ENCODE measurements around the gene HES4.
A peak's percentile ranks its signal among the peaks of the same experiment; 100 is the strongest.
"Not testable (repeated sequence)": the region's sequence is repeated elsewhere in the genome, so short reads cannot be mapped to it uniquely, and the experiment has no call there.

HES4 gene

GRCh38 chr1:997993-998744 is 1.7 kb downstream of the HES4 start:
- no peak for DNase-seq

- DNase-seq, result no peak
Measured at GRCh38 chr1:997713-997992, 2.2 kb downstream of the HES4 start.

GRCh38 chr1:996851-997712 is 2.8 kb downstream of the HES4 start:
- peak; percentile 41 for DNase-seq

- no peak for DNase-seq
Measured at GRCh38 chr1:995665-996633, 3.9 kb downstream of the HES4 start.

- not testable (repeated sequence) for DNase-seq
Measured at GRCh38 chr1:994546-994945, 5.4 kb downstream of the HES4 start.

- no peak for DNase-seq
Measured at GRCh38 chr1:993379-993995, 6.4 kb downstream of the HES4 start.

- no peak for DNase-seq
Measured at GRCh38 chr1:992362-992761, 7.5 kb downstream of the HES4 start.

GRCh38 chr1:991895-992294 is 8.0 kb downstream of the HES4 start:
- no peak for DNase-seq

- DNase-seq, result not testable (repeated sequence)
Measured at GRCh38 chr1:991275-991674, 8.6 kb downstream of the HES4 start.

GRCh38 chr1:988061-988460 is 11.8 kb downstream of the HES4 start:
- not testable (repeated sequence) for DNase-seq

GRCh38 chr1:985126-985525 is 14.8 kb downstream of the HES4 start:
- no peak for DNase-seq

- no peak for DNase-seq
Measured at GRCh38 chr1:984476-984814, 15.5 kb downstream of the HES4 start.

GRCh38 chr1:983798-984475 is 16.0 kb downstream of the HES4 start:
- DNase-seq, result peak; percentile 83

- no peak for DNase-seq
Measured at GRCh38 chr1:982765-983436, 17.0 kb downstream of the HES4 start.

- DNase-seq, result no peak
Measured at GRCh38 chr1:981955-982558, 17.8 kb downstream of the HES4 start, which contains the start of gene PERM1. TSS of gene PERM1 (minus strand) at chr1:982093. CDS start at chr1:981029, 1,064 bp downstream.

- no peak for DNase-seq
Measured at GRCh38 chr1:981491-981954, 18.4 kb downstream of the HES4 start.

GRCh38 chr1:980602-981395 is 19.1 kb downstream of the HES4 start:
- no peak for DNase-seq

GRCh38 chr1:980137-980571 is 19.7 kb downstream of the HES4 start:
- DNase-seq, result no peak

GRCh38 chr1:979744-980072 is 20.2 kb downstream of the HES4 start:
- no peak for DNase-seq

Data from right forelimb (tissue), 1 donor.